Left ventricle myocardium superior (tissue), 1 donor: ENCODE measurements around the gene NPAS1. TPM values are rescaled to one million over a fixed set of nuclear protein-coding genes. Genes with fewer than 3 reads are reported as not detected.

ENCODE experiments used
- ATAC-seq: fragments of 200-7000 bp; cut with Tn5 transposase; one replicate; pipeline ENCODE4 v1.9.1; 2020; ENCODE audit warnings: mild to moderate bottlenecking, moderate library complexity
- DNase-seq: peaks from one replicate; pipeline ENCODE4 v3.0.0-alpha.2; 2020
- intact Hi-C: fragments of 100-400 bp; cut with micrococcal nuclease; formaldehyde crosslinking; loops from one replicate; pipeline ENCODE4 v1.11.0; 2022
- long read RNA-seq: library from polyadenylated mRNA; unstranded; transcript quantifications from one replicate; pipeline ENCODE4 v2.0.0, GENCODE V29; 2021
- total RNA-seq: library from RNA; stranded (reverse); fragmentation: NEBNext Ultra II Directional; extraction: Animal tissue kit (Norgen Biotek cat#: 25700); gene quantifications from one replicate; pipeline ENCODE4 v1.2.1, GENCODE V29; 2021
- donor health status: DM: no; HTN: yes; CAD: no; lungs with severe emphysema.

NPAS1 gene
- total RNA-seq, result 0.32 TPM
- long read RNA-seq, partial matches to known transcripts, result 0 of 1 reads
- long read RNA-seq, other reads (novel, unspliced or antisense), result 1 of 1 reads

GRCh38 chr19:47019431-47020041 lies at the start of gene NPAS1:
TSS of gene NPAS1 (plus strand) at chr19:47019837. CDS start at chr19:47021048, 1,211 bp downstream.
- peak; percentile 30 for ATAC-seq
- intact Hi-C loops, result no loop called here

GRCh38 chr19:46970815-46971214 lies 48.8 kb upstream of the NPAS1 start:
- ATAC-seq (peak; percentile 78), DNase-seq (peak; percentile 80)
- intact Hi-C loops, result no loop called here

More at GRCh38 chr19:47019431-47020041, at the start of gene NPAS1:
- DNase-seq, result no peak

- peak; percentile 68 for DNase-seq
- intact Hi-C loops, result no loop called here
- no peak for ATAC-seq
Observed at GRCh38 chr19:46972311-46972710, 47.3 kb upstream of the NPAS1 start.

- ATAC-seq, result no peak
- intact Hi-C loops, result no loop called here
- no peak for DNase-seq
Observed at GRCh38 chr19:46974181-46974580, 45.5 kb upstream of the NPAS1 start.

GRCh38 chr19:46975011-46975924 lies 44.4 kb upstream of the NPAS1 start:
- DNase-seq, result no peak
- ATAC-seq, result no peak
- intact Hi-C loops, result no loop called here

- intact Hi-C loops, result no loop called here
- ATAC-seq (peak; percentile 89), DNase-seq (peak; percentile 98)
Observed at GRCh38 chr19:46975925-46976782, 43.5 kb upstream of the NPAS1 start.

- DNase-seq (peak; percentile 70), ATAC-seq (peak; percentile 55)
- intact Hi-C loops, result no loop called here
Observed at GRCh38 chr19:46976845-46977320, 42.8 kb upstream of the NPAS1 start.

GRCh38 chr19:46977548-46977947 lies 42.1 kb upstream of the NPAS1 start:
- intact Hi-C loops, result no loop called here
- no peak for DNase-seq
- ATAC-seq, result no peak

GRCh38 chr19:46978171-46978869 lies 41.3 kb upstream of the NPAS1 start:
- ATAC-seq, result no peak
- intact Hi-C loops, result no loop called here
- no peak for DNase-seq

GRCh38 chr19:46979126-46980105 lies 40.2 kb upstream of the NPAS1 start:
- ATAC-seq (no peak), DNase-seq (no peak)
- intact Hi-C loops, result no loop called here

- no peak for DNase-seq
- ATAC-seq, result no peak
- intact Hi-C loops, result no loop called here
Observed at GRCh38 chr19:46980761-46981160, 38.9 kb upstream of the NPAS1 start.

GRCh38 chr19:46981286-46981945 lies 38.2 kb upstream of the NPAS1 start:
- no peak for DNase-seq
- ATAC-seq, result no peak
- intact Hi-C loops, result no loop called here

- DNase-seq (peak; percentile 13), ATAC-seq (no peak)
- intact Hi-C loops, result no loop called here
Observed at GRCh38 chr19:46983097-46983496, 36.5 kb upstream of the NPAS1 start.

- ATAC-seq, result peak; percentile 70
- intact Hi-C loops, result no loop called here
- peak; percentile 70 for DNase-seq
Observed at GRCh38 chr19:46984077-46985010, 35.3 kb upstream of the NPAS1 start.

- intact Hi-C loops, result no loop called here
- no peak for DNase-seq
- peak; percentile 38 for ATAC-seq
Observed at GRCh38 chr19:46985542-46986415, 33.9 kb upstream of the NPAS1 start.
